Activated B cell treated with CpG ODN at 0.5 μM for 24 hours (primary cell): ENCODE data around the gene RPS6KA1. TPM values are rescaled to one million over a fixed set of nuclear protein-coding genes. Genes with fewer than 3 reads are reported as not detected.

Source experiments
- ATAC-seq: fragments of 200-7000 bp; cut with Tn5 transposase; one replicate; pipeline ENCODE4 v1.10.0; 2021; ENCODE audit warnings: low read depth, mild to moderate bottlenecking, moderate library complexity
- CTCF ChIA-PET: fragments of 350-600 bp; sonication (Branson Sonifier 250); formaldehyde crosslinking; loops from one replicate; lab custom pipeline; 2021; ENCODE audit warnings: antibody characterized with exemption; lab: Charles Lee
- POLR2A ChIA-PET: fragments of 350-600 bp; sonication (Branson Sonifier 250); formaldehyde crosslinking; loops from one replicate; lab custom pipeline; 2021; ENCODE audit warnings: antibody characterized with exemption; lab: Charles Lee
- DNase-seq: peaks from one replicate; pipeline ENCODE4 v3.0.0; 2022
- H3K27ac Mint-ChIP-seq: one replicate; pipeline ENCODE4 v1.8.0; 2020; ENCODE audit warnings: mixed read lengths
- H3K27me3 Mint-ChIP-seq: one replicate; pipeline ENCODE4 v1.8.0; 2021; ENCODE audit warnings: mixed read lengths
- H3K36me3 Mint-ChIP-seq: one replicate; pipeline ENCODE4 v1.8.0; 2021; ENCODE audit warnings: low read depth, mixed read lengths
- H3K4me1 Mint-ChIP-seq: one replicate; pipeline ENCODE4 v1.8.0; 2021; ENCODE audit warnings: mixed read lengths
- H3K4me3 Mint-ChIP-seq: one replicate; pipeline ENCODE4 v1.8.0; 2020; ENCODE audit warnings: mild to moderate bottlenecking, mixed read lengths
- H3K9me3 Mint-ChIP-seq: one replicate; pipeline ENCODE4 v1.8.0; 2020; ENCODE audit warnings: mixed read lengths
- CTCF ChIP-seq: fragments of 200-600 bp; IDR thresholded peaks from one replicate; pipeline ENCODE4 v1.8.0; 2022; ENCODE audit warnings: antibody characterized with exemption, mild to moderate bottlenecking
- intact Hi-C: fragments of 100-400 bp; cut with micrococcal nuclease; formaldehyde crosslinking; loops from one replicate; pipeline ENCODE4 v1.15.1; 2024
- total RNA-seq: library from RNA; stranded (reverse); gene quantifications from 2 replicates; pipeline ENCODE4 v1.2.3, GENCODE V29; 2022

Gene RPS6KA1
- total RNA-seq, 1 donor from 2014 or later, result 150 TPM

- CTCF ChIA-PET, result interaction anchor here (0.8 to 1.1 kb wide), 3 partner anchors 10 to 538 kb away, joined by 3 to 5 read pairs (median 3); no protein-coding TSS in a partner anchor
- intact Hi-C loops, result no loop called here
- POLR2A ChIA-PET, result interaction anchor here (0.5 to 1.2 kb wide), 2 partner anchors 14 to 117 kb away, joined by 4 to 5 read pairs; no protein-coding TSS in a partner anchor
Observed at GRCh38 chr1:26555550-26555981, 26.0 kb downstream of the RPS6KA1 start.

GRCh38 chr1:26556111-26556510, 26.6 kb downstream of the RPS6KA1 start:
- intact Hi-C loops, result no loop called here
- no peaks in the 10 kb centered on the region for H3K9me3 Mint-ChIP-seq
- TF ChIP-seq CTCF, result no peak
- no peak overlapping the region for H3K4me3 Mint-ChIP-seq
- peaks cover 86% of the 10 kb centered on the region for H3K36me3 Mint-ChIP-seq
- no peaks in the 10 kb centered on the region for H3K4me1 Mint-ChIP-seq
- no peak overlapping the region for H3K27ac Mint-ChIP-seq
- DNase-seq (no peak), ATAC-seq (no peak)
- no peaks in the 10 kb centered on the region for H3K27me3 Mint-ChIP-seq
- ChIA-PET CTCF (interaction anchor here (0.8 to 1.1 kb wide), 3 partner anchors 9 to 538 kb away, joined by 3 to 5 read pairs (median 3); no protein-coding TSS in a partner anchor), POLR2A (interaction anchor here (0.5 to 1.2 kb wide), 2 partner anchors 14 to 117 kb away, joined by 4 to 5 read pairs; no protein-coding TSS in a partner anchor)

More at GRCh38 chr1:26555550-26555981, 26.0 kb downstream of the RPS6KA1 start:
- Mint-ChIP-seq H3K27ac (no peak overlapping the region), H3K4me3 (no peak overlapping the region), H3K27me3 (no peaks in the 10 kb centered on the region), H3K36me3 (peaks cover 84% of the 10 kb centered on the region), H3K4me1 (no peaks in the 10 kb centered on the region), H3K9me3 (no peaks in the 10 kb centered on the region)
- DNase-seq, result no peak
- ATAC-seq, result no peak
- no peak for TF ChIP-seq CTCF

GRCh38 chr1:26557008-26557407, 27.4 kb downstream of the RPS6KA1 start:
- ChIA-PET POLR2A (no interaction called here), CTCF (interaction anchor here (1.1 kb wide), 1 partner anchor 19 kb away, joined by 5 read pairs; no protein-coding TSS in a partner anchor)
- no peak for ATAC-seq
- Mint-ChIP-seq H3K27ac (no peak overlapping the region), H3K36me3 (peaks cover 85% of the 10 kb centered on the region), H3K9me3 (no peaks in the 10 kb centered on the region), H3K27me3 (no peaks in the 10 kb centered on the region), H3K4me3 (no peak overlapping the region), H3K4me1 (no peaks in the 10 kb centered on the region)
- no peak for DNase-seq
- intact Hi-C loops, result no loop called here
- TF ChIP-seq CTCF, result no peak

- no peaks in the 10 kb centered on the region for H3K4me1 Mint-ChIP-seq
- H3K36me3 Mint-ChIP-seq, result peaks cover 86% of the 10 kb centered on the region
- ATAC-seq (no peak), DNase-seq (no peak)
- H3K27ac Mint-ChIP-seq, result no peak overlapping the region
- ChIA-PET CTCF (interaction anchor here (1.4 kb wide), 1 partner anchor 21 kb away, joined by 4 read pairs; no protein-coding TSS in a partner anchor), POLR2A (no interaction called here)
- no peak overlapping the region for H3K4me3 Mint-ChIP-seq
- intact Hi-C loops, result no loop called here
- H3K27me3 Mint-ChIP-seq, result no peaks in the 10 kb centered on the region
- H3K9me3 Mint-ChIP-seq, result no peaks in the 10 kb centered on the region
- no peak for TF ChIP-seq CTCF
Observed at GRCh38 chr1:26558685-26559048, 29.1 kb downstream of the RPS6KA1 start.

GRCh38 chr1:26560403-26560780, 30.8 kb downstream of the RPS6KA1 start:
- intact Hi-C loops, result no loop called here
- peaks cover 81% of the 10 kb centered on the region for H3K36me3 Mint-ChIP-seq

More at GRCh38 chr1:26560403-26560780, 30.8 kb downstream of the RPS6KA1 start:
- ChIA-PET CTCF (no interaction called here), POLR2A (interaction anchor here (0.6 kb wide), 1 partner anchor 25 kb away, joined by 3 read pairs; no protein-coding TSS in a partner anchor)
- DNase-seq, result no peak
- Mint-ChIP-seq H3K27me3 (no peaks in the 10 kb centered on the region), H3K4me3 (no peak overlapping the region), H3K9me3 (no peaks in the 10 kb centered on the region), H3K27ac (no peak overlapping the region), H3K4me1 (no peaks in the 10 kb centered on the region)
- no peak for TF ChIP-seq CTCF
- no peak for ATAC-seq
